ENCODE measurements around the gene PKP4.

DNA sequence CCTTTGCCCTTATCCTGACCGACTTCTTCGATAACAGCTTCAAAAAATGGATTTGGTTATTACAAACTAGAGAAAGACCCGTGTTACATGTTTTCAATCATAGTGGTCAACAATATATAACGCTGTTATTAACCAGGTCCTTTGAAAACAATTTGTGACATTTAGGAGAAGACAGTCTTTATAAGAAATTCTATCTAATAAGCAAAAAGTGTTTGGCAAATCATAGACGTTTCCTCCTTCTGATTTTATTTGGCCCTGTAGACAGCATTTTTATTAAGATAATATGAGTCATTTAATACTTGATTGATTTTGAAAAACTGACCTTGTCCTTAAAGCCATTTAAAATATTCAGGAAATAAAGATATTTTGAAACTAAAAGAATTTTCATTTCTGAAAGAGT, 177.9 kb downstream of the PKP4 start:
- TF ChIP-seq, protein P1, sequence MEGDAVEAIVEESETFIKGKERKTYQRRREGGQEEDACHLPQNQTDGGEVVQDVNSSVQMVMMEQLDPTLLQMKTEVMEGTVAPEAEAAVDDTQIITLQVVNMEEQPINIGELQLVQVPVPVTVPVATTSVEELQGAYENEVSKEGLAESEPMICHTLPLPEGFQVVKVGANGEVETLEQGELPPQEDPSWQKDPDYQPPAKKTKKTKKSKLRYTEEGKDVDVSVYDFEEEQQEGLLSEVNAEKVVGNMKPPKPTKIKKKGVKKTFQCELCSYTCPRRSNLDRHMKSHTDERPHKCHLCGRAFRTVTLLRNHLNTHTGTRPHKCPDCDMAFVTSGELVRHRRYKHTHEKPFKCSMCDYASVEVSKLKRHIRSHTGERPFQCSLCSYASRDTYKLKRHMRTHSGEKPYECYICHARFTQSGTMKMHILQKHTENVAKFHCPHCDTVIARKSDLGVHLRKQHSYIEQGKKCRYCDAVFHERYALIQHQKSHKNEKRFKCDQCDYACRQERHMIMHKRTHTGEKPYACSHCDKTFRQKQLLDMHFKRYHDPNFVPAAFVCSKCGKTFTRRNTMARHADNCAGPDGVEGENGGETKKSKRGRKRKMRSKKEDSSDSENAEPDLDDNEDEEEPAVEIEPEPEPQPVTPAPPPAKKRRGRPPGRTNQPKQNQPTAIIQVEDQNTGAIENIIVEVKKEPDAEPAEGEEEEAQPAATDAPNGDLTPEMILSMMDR (conservative IDR thresholded peaks at IDR 0.05) = no peak
- TF ChIP-seq ZFX (IDR thresholded peaks at IDR 0.05) = no peak
